Measurements from ENCODE around the gene ETF1.

Gene ETF1

DNA sequence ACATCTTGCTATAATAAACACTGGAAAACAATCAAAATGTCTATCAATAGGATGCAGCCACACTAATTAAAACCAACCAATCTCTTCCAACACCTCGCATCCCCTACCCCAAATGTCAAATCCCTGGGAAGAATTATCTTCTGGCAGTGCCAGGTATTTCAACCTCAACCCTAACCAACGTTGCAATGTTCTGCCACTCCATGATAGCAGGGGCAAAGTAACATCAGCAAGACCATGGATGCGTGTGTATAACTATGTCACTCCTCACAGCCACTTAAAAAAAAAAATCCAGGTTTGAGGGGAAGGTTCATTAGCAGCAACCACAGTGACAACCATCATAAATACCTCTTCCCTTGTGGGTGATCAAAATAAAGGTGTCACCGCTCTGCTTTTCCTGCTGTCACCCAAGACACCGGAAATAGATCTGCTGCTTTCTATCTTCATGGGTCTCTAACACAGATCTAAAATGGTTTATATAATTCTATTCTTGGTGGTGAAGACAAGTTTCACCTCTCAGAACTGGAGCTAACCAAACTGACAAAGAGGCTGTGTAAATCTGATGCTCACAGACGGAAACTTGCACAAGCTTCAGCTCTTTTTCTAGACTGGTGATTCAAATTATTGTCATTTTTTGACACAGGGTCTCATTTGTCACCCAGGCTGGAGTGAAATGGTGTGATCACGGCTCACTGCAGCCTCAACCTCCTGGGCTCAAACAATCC, 22.2 kb upstream of the ETF1 start:
- TF ChIP-seq EGR1 (IDR thresholded peaks at IDR 0.05) (no peak), TCF12 (IDR thresholded peaks at IDR 0.05; ENCODE audit: low read depth) (no peak), EP300 (IDR thresholded peaks at IDR 0.05; ENCODE audit: borderline replicate concordance) (no peak), CREB1 (IDR thresholded peaks at IDR 0.05; ENCODE audit: low read depth) (no peak), NFIC (IDR thresholded peaks at IDR 0.05) (no peak)

DNA sequence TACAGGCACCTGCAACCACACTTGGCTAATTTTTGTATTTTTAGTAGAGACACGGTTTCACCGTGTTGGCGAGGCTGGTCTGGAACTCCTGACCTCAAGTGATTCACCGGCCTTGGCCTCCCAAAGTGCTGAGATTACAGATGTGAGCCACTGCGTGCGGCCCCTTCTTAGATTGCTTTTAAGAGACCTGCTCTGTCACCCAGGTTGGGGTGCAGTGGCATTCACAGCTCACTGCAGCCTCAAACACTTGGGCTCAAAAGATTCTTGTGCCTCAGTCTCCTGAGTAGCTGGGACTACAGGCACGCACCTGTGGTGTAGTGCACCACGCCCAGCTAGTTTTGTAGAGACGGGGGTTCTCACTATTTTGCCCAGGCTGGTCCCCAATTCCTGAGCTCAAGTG, 21.2 kb upstream of the ETF1 start:
- TF ChIP-seq EGR1 (IDR thresholded peaks at IDR 0.05) (no peak), RAD21 (IDR thresholded peaks at IDR 0.05; ENCODE audit: low read depth) (no peak), TEAD4 (IDR thresholded peaks at IDR 0.05) (no peak), TCF12 (IDR thresholded peaks at IDR 0.05; ENCODE audit: low read depth) (no peak), CEBPB (IDR thresholded peaks at IDR 0.05) (no peak), EP300 (IDR thresholded peaks at IDR 0.05; ENCODE audit: borderline replicate concordance) (no peak)

DNA sequence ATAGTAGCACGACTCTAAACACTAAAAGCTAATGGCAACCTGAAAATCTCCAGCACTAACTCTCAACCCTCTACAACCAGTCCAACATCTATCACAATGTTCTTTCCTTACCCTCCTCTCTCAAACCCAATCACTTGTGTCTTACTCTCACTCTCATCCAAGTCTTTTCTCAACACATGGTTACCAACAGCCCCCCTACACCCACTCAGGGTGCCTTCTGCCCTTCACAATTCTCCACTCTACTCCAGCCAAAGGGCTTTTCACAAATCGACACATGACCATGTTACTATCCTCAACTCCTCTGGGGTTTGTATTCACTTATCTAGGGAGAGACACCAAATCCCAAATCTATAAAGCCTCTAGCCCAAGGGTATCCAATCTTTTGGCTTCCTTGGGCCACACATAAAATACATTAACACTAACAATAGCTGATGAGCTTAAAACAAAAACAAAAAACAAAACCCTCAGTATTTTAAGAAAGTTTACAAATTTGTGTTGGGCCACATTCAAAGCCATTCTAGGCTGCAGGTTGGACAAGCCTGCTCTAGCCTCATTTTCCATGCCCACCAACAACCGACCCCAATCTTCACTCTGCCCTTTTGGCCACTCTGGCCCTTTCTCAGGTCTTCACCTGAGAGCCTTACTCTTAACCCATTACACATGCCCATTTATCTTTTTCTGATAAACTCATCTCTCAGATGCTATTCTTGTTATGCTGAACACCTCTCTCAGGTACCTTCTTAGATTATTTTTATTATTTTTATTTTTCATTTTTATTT, 20.5 kb upstream of the ETF1 start:
- no peak for TF ChIP-seq RAD21 (IDR thresholded peaks at IDR 0.05; ENCODE audit: low read depth)
- no peak for TF ChIP-seq TEAD4 (IDR thresholded peaks at IDR 0.05)
- TF ChIP-seq TCF12 (IDR thresholded peaks at IDR 0.05; ENCODE audit: low read depth), result no peak
- no peak for TF ChIP-seq FOXM1 (IDR thresholded peaks at IDR 0.05; ENCODE audit: borderline replicate concordance, low read depth)
- TF ChIP-seq, protein P1, sequence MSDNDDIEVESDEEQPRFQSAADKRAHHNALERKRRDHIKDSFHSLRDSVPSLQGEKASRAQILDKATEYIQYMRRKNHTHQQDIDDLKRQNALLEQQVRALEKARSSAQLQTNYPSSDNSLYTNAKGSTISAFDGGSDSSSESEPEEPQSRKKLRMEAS (IDR thresholded peaks at IDR 0.05), result no peak
- no peak for TF ChIP-seq CREB1 (IDR thresholded peaks at IDR 0.05; ENCODE audit: low read depth)
- TF ChIP-seq, protein P2, sequence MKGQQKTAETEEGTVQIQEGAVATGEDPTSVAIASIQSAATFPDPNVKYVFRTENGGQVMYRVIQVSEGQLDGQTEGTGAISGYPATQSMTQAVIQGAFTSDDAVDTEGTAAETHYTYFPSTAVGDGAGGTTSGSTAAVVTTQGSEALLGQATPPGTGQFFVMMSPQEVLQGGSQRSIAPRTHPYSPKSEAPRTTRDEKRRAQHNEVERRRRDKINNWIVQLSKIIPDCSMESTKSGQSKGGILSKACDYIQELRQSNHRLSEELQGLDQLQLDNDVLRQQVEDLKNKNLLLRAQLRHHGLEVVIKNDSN (IDR thresholded peaks at IDR 0.05), result no peak
- TF ChIP-seq EGR1 (IDR thresholded peaks at IDR 0.05), result no peak

DNA sequence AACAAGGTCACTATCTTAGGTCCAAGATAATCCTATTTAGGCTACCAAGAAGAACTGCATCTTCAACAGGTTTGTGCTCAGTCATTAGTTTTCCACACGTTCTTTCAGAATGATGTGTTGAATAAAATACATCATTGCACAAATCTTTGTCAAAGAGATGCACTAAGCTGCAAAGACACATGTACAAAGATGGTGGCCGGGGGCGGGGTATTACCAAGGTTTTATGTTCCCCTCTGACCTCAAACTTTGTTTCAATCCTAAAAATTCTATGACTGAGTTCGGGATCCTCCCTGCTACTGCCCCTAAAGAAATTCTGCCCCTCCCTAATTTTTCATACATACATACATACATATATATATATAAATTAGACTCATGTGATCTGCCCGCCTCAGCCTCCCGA, 17.9 kb upstream of the ETF1 start:
- TF ChIP-seq, protein P2 (IDR thresholded peaks at IDR 0.05), result no peak
- no peak for TF ChIP-seq ZBTB7A (IDR thresholded peaks at IDR 0.05; ENCODE audit: low read depth)
- no peak for TF ChIP-seq YY1 (IDR thresholded peaks at IDR 0.05; ENCODE audit: low read depth)
- TF ChIP-seq CEBPB (IDR thresholded peaks at IDR 0.05), result no peak
- no peak for TF ChIP-seq FOXM1 (IDR thresholded peaks at IDR 0.05; ENCODE audit: borderline replicate concordance, low read depth)
- no peak for TF ChIP-seq EGR1 (IDR thresholded peaks at IDR 0.05)
- TF ChIP-seq, protein P1 (IDR thresholded peaks at IDR 0.05), result no peak
- TF ChIP-seq TCF12 (IDR thresholded peaks at IDR 0.05; ENCODE audit: low read depth), result no peak
- TF ChIP-seq TEAD4 (IDR thresholded peaks at IDR 0.05), result no peak

DNA sequence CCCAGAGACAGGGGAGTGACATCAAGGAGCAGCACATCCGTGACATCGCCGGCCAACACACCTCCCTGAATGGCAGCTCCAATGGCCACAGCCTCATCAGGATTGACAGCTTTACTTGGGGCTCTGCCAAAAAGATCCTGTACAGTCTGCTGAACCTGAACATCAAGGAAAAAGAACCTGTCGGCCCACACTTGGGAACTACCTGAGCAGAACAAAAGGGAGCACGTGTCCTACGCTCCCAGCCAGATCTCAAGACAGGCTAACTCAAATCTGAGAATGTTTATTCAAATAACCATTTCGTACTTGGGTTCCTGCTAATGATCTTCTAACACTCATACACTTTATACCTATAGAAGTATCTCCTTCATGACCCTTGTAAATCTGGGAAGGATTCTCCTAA, 16.9 kb upstream of the ETF1 start:
- TF ChIP-seq CREB1 (IDR thresholded peaks at IDR 0.05; ENCODE audit: low read depth) (no peak), TCF12 (IDR thresholded peaks at IDR 0.05; ENCODE audit: low read depth) (no peak), TAF1 (IDR thresholded peaks at IDR 0.05; ENCODE audit: low read depth) (no peak), YY1 (IDR thresholded peaks at IDR 0.05; ENCODE audit: low read depth) (no peak), EGR1 (IDR thresholded peaks at IDR 0.05) (no peak), RAD21 (IDR thresholded peaks at IDR 0.05; ENCODE audit: low read depth) (no peak), ZBTB7A (IDR thresholded peaks at IDR 0.05; ENCODE audit: low read depth) (no peak), NFIC (IDR thresholded peaks at IDR 0.05) (peak; percentile 60), CEBPB (IDR thresholded peaks at IDR 0.05) (no peak), FOXM1 (IDR thresholded peaks at IDR 0.05; ENCODE audit: borderline replicate concordance, low read depth) (no peak), TEAD4 (IDR thresholded peaks at IDR 0.05) (no peak), EP300 (IDR thresholded peaks at IDR 0.05; ENCODE audit: borderline replicate concordance) (no peak)
- TF ChIP-seq, protein P1 (IDR thresholded peaks at IDR 0.05), result peak; percentile 58
- TF ChIP-seq, protein P3, sequence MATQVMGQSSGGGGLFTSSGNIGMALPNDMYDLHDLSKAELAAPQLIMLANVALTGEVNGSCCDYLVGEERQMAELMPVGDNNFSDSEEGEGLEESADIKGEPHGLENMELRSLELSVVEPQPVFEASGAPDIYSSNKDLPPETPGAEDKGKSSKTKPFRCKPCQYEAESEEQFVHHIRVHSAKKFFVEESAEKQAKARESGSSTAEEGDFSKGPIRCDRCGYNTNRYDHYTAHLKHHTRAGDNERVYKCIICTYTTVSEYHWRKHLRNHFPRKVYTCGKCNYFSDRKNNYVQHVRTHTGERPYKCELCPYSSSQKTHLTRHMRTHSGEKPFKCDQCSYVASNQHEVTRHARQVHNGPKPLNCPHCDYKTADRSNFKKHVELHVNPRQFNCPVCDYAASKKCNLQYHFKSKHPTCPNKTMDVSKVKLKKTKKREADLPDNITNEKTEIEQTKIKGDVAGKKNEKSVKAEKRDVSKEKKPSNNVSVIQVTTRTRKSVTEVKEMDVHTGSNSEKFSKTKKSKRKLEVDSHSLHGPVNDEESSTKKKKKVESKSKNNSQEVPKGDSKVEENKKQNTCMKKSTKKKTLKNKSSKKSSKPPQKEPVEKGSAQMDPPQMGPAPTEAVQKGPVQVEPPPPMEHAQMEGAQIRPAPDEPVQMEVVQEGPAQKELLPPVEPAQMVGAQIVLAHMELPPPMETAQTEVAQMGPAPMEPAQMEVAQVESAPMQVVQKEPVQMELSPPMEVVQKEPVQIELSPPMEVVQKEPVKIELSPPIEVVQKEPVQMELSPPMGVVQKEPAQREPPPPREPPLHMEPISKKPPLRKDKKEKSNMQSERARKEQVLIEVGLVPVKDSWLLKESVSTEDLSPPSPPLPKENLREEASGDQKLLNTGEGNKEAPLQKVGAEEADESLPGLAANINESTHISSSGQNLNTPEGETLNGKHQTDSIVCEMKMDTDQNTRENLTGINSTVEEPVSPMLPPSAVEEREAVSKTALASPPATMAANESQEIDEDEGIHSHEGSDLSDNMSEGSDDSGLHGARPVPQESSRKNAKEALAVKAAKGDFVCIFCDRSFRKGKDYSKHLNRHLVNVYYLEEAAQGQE (IDR thresholded peaks at IDR 0.05; ENCODE audit: low read depth), result no peak
- TF ChIP-seq, protein P2 (IDR thresholded peaks at IDR 0.05), result peak; percentile 54

DNA sequence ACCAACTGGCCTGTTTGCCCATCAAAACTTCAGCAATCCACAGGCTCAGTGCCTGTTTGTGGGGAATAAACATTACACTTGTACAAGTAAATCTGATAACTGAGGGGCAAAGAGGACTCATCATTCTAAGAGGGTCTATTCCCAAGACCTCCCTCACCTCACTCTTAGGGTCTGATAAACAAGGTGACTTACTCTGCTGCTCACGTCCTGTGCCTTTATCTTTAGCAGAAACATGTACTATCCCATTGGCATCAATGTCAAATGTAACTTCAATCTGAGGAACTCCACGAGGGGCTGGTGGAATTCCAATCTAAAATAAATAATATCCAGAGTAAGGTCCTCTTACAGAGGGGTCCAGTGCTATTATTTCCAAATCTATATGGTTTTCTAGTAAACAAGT, 14.6 kb upstream of the ETF1 start:
- no peak for TF ChIP-seq ZBTB7A (IDR thresholded peaks at IDR 0.05; ENCODE audit: low read depth)

DNA sequence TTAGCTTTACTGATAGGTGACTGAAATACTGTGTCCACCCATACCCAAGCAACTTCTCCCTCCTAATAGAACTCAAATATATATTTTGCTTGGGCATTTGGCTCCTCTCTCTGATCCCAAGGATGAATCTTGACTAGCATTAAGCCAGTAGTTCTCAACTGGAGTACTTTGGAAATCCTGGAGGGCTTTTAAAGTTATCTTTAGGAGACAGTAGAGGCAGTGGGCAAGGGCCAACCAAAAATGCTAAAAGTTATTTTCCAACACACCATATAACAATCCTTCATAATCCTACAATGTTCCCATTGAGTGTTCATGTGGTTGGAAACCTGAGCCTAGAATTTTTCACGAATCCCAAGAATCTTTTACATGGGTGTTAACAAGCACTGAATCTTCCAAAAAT, 11.1 kb upstream of the ETF1 start:
- TF ChIP-seq, protein P2 (IDR thresholded peaks at IDR 0.05), result no peak
- TF ChIP-seq EP300 (IDR thresholded peaks at IDR 0.05; ENCODE audit: borderline replicate concordance), result no peak
- no peak for TF ChIP-seq CREB1 (IDR thresholded peaks at IDR 0.05; ENCODE audit: low read depth)
- no peak for TF ChIP-seq YY1 (IDR thresholded peaks at IDR 0.05; ENCODE audit: low read depth)
- TF ChIP-seq, protein P3 (IDR thresholded peaks at IDR 0.05; ENCODE audit: low read depth), result no peak
- no peak for TF ChIP-seq NFIC (IDR thresholded peaks at IDR 0.05)
- TF ChIP-seq ZBTB7A (IDR thresholded peaks at IDR 0.05; ENCODE audit: low read depth), result no peak
